IgD-negative memory B cell (primary cell): Measurements from ENCODE around the gene ENO4. TPM values are rescaled to one million over a fixed set of nuclear protein-coding genes. Genes with fewer than 3 reads are reported as not detected.

ENCODE experiments used
- H3K27ac Mint-ChIP-seq, 3 donors: one replicate each; pipeline ENCODE4 v1.8.0; 2020 to 2022; ENCODE audit warnings: mild to moderate bottlenecking in 3 of 3, mixed read lengths in 3 of 3, moderate library complexity in 1 of 3
- H3K27me3 Mint-ChIP-seq: one replicate; pipeline ENCODE4 v1.8.0; 2021; ENCODE audit warnings: mixed read lengths
- H3K36me3 Mint-ChIP-seq: one replicate; pipeline ENCODE4 v1.8.0; 2020; ENCODE audit warnings: mild to moderate bottlenecking, mixed read lengths
- H3K4me1 Mint-ChIP-seq, 3 donors: one replicate each; pipeline ENCODE4 v1.8.0; 2020 to 2022; ENCODE audit warnings: mixed read lengths in 3 of 3, mild to moderate bottlenecking in 1 of 3
- H3K4me3 Mint-ChIP-seq, 4 donors: one replicate each; pipeline ENCODE4 v1.8.0; 2020 to 2022; ENCODE audit warnings: mild to moderate bottlenecking in 4 of 4, mixed read lengths in 4 of 4, moderate library complexity in 3 of 4
- H3K9me3 Mint-ChIP-seq, 3 donors: one replicate each; pipeline ENCODE4 v1.8.0; 2020 to 2021; ENCODE audit warnings: mixed read lengths in 3 of 3, mild to moderate bottlenecking in 1 of 3
- polyA plus RNA-seq: library from polyadenylated mRNA; unstranded; fragments of 300-500 nt; fragmentation: Illumina TruSeq; gene quantifications from one replicate; pipeline ENCODE4 v1.2.3, GENCODE V29; 2021

The ENO4 gene
- polyA plus RNA-seq, 1 donor from 2014 or later = 0.45 TPM

GRCh38 chr10:116899626-116900025 is 50.3 kb downstream of the ENO4 start:
- no peaks in the 10 kb centered on the region for H3K9me3 Mint-ChIP-seq
- H3K4me1 Mint-ChIP-seq = no peaks in the 10 kb centered on the region
- H3K4me3 Mint-ChIP-seq = no peak overlapping the region
- no peaks in the 10 kb centered on the region for H3K36me3 Mint-ChIP-seq
- no peak overlapping the region for H3K27ac Mint-ChIP-seq
- H3K27me3 Mint-ChIP-seq = no peaks in the 10 kb centered on the region

GRCh38 chr10:116905845-116906210 is 56.5 kb downstream of the ENO4 start:
- Mint-ChIP-seq H3K27me3 (no peaks in the 10 kb centered on the region), H3K4me1 (no peaks in the 10 kb centered on the region), H3K27ac (no peak overlapping the region), H3K36me3 (no peaks in the 10 kb centered on the region), H3K4me3 (no peak overlapping the region), H3K9me3 (peaks cover 0 to 2% (median 0%) of the 10 kb centered on the region in 3 donors)

GRCh38 chr10:116907245-116907987 is 58.1 kb downstream of the ENO4 start:
- no peak overlapping the region for H3K4me3 Mint-ChIP-seq
- H3K27ac Mint-ChIP-seq = no peak overlapping the region
- peaks cover 0 to 2% (median 0%) of the 10 kb centered on the region in 3 donors for H3K9me3 Mint-ChIP-seq
- no peaks in the 10 kb centered on the region for H3K36me3 Mint-ChIP-seq
- no peaks in the 10 kb centered on the region for H3K27me3 Mint-ChIP-seq
- no peaks in the 10 kb centered on the region for H3K4me1 Mint-ChIP-seq

GRCh38 chr10:116909307-116909706 is 60.0 kb downstream of the ENO4 start:
- H3K36me3 Mint-ChIP-seq = no peaks in the 10 kb centered on the region
- H3K4me3 Mint-ChIP-seq = no peak overlapping the region
- H3K4me1 Mint-ChIP-seq = no peaks in the 10 kb centered on the region
- H3K27ac Mint-ChIP-seq = no peak overlapping the region
- no peaks in the 10 kb centered on the region for H3K27me3 Mint-ChIP-seq
- peaks cover 0 to 2% (median 0%) of the 10 kb centered on the region in 3 donors for H3K9me3 Mint-ChIP-seq

- Mint-ChIP-seq H3K27me3 (no peaks in the 10 kb centered on the region), H3K27ac (no peak overlapping the region), H3K4me1 (no peaks in the 10 kb centered on the region), H3K9me3 (peaks cover 0 to 2% (median 0%) of the 10 kb centered on the region in 3 donors), H3K4me3 (no peak overlapping the region), H3K36me3 (no peaks in the 10 kb centered on the region)
Observed at GRCh38 chr10:116910910-116911309, 61.6 kb downstream of the ENO4 start.

- H3K27ac Mint-ChIP-seq = no peak overlapping the region
- H3K9me3 Mint-ChIP-seq = no peaks in the 10 kb centered on the region
- no peak overlapping the region for H3K4me3 Mint-ChIP-seq
- H3K4me1 Mint-ChIP-seq = no peaks in the 10 kb centered on the region
- no peaks in the 10 kb centered on the region for H3K27me3 Mint-ChIP-seq
- H3K36me3 Mint-ChIP-seq = no peaks in the 10 kb centered on the region
Observed at GRCh38 chr10:116912162-116912561, 62.9 kb downstream of the ENO4 start.

- H3K9me3 Mint-ChIP-seq = no peaks in the 10 kb centered on the region
- H3K36me3 Mint-ChIP-seq = no peaks in the 10 kb centered on the region
- H3K4me3 Mint-ChIP-seq = no peak overlapping the region
Observed at GRCh38 chr10:116913695-116914094, 64.4 kb downstream of the ENO4 start.

GRCh38 chr10:116915340-116915739 is 66.0 kb downstream of the ENO4 start:
- Mint-ChIP-seq H3K4me1 (no peaks in the 10 kb centered on the region), H3K27me3 (no peaks in the 10 kb centered on the region), H3K27ac (no peak overlapping the region), H3K9me3 (no peaks in the 10 kb centered on the region), H3K36me3 (no peaks in the 10 kb centered on the region), H3K4me3 (no peak overlapping the region)

More at GRCh38 chr10:116913695-116914094, 64.4 kb downstream of the ENO4 start:
- Mint-ChIP-seq H3K27ac (no peak overlapping the region), H3K27me3 (no peaks in the 10 kb centered on the region), H3K4me1 (no peaks in the 10 kb centered on the region)

GRCh38 chr10:116917481-116917880 is 68.2 kb downstream of the ENO4 start:
- H3K9me3 Mint-ChIP-seq = no peaks in the 10 kb centered on the region
- H3K36me3 Mint-ChIP-seq = no peaks in the 10 kb centered on the region
- H3K27ac Mint-ChIP-seq = no peak overlapping the region
- no peak overlapping the region for H3K4me3 Mint-ChIP-seq
- no peaks in the 10 kb centered on the region for H3K27me3 Mint-ChIP-seq
- H3K4me1 Mint-ChIP-seq = no peaks in the 10 kb centered on the region

GRCh38 chr10:116918583-116918982 is 69.3 kb downstream of the ENO4 start:
- Mint-ChIP-seq H3K4me3 (no peak overlapping the region), H3K27me3 (no peaks in the 10 kb centered on the region), H3K9me3 (no peaks in the 10 kb centered on the region), H3K36me3 (no peaks in the 10 kb centered on the region), H3K4me1 (no peaks in the 10 kb centered on the region), H3K27ac (no peak overlapping the region)

- Mint-ChIP-seq H3K27me3 (no peaks in the 10 kb centered on the region), H3K4me1 (no peaks in the 10 kb centered on the region), H3K4me3 (no peak overlapping the region), H3K9me3 (no peaks in the 10 kb centered on the region), H3K27ac (no peak overlapping the region), H3K36me3 (no peaks in the 10 kb centered on the region)
Observed at GRCh38 chr10:116919164-116919563, 69.9 kb downstream of the ENO4 start.

- H3K36me3 Mint-ChIP-seq = no peaks in the 10 kb centered on the region
- no peaks in the 10 kb centered on the region for H3K9me3 Mint-ChIP-seq
- H3K4me3 Mint-ChIP-seq = no peak overlapping the region
- no peak overlapping the region for H3K27ac Mint-ChIP-seq
- H3K4me1 Mint-ChIP-seq = no peaks in the 10 kb centered on the region
- no peaks in the 10 kb centered on the region for H3K27me3 Mint-ChIP-seq
Observed at GRCh38 chr10:116919706-116920105, 70.4 kb downstream of the ENO4 start.

- Mint-ChIP-seq H3K4me1 (no peaks in the 10 kb centered on the region), H3K4me3 (no peak overlapping the region), H3K9me3 (no peaks in the 10 kb centered on the region), H3K36me3 (no peaks in the 10 kb centered on the region), H3K27me3 (no peaks in the 10 kb centered on the region), H3K27ac (no peak overlapping the region)
Observed at GRCh38 chr10:116925056-116925455, 75.8 kb downstream of the ENO4 start.

- Mint-ChIP-seq H3K27ac (no peak overlapping the region), H3K36me3 (no peaks in the 10 kb centered on the region), H3K4me1 (no peaks in the 10 kb centered on the region), H3K27me3 (no peaks in the 10 kb centered on the region), H3K4me3 (no peak overlapping the region), H3K9me3 (no peaks in the 10 kb centered on the region)
Observed at GRCh38 chr10:116926426-116926825, 77.1 kb downstream of the ENO4 start.

GRCh38 chr10:116931806-116932205 is 82.5 kb downstream of the ENO4 start:
- Mint-ChIP-seq H3K9me3 (peaks cover 0 to 6% (median 5%) of the 10 kb centered on the region in 3 donors), H3K27ac (no peak overlapping the region), H3K4me1 (no peaks in the 10 kb centered on the region), H3K27me3 (no peaks in the 10 kb centered on the region), H3K36me3 (no peaks in the 10 kb centered on the region), H3K4me3 (no peak overlapping the region)
